Fibroblast of lung (primary cell): Measurements from ENCODE around the gene GFER.

ENCODE experiments used
- EZH2 ChIP-seq: IDR thresholded peaks from 2 replicates; pipeline ENCODE4 v1.5.1; 2012; ENCODE audit warnings: low read length, control low read depth, mild to moderate bottlenecking; ENCODE audit errors: missing control alignments
- TF ChIP-seq, protein P1 (sequence below), 2 donors: IDR thresholded peaks in 1 of 2; conservative IDR thresholded peaks in 1 of 2; 1 replicate in 1 of 2; 2 replicates in 1 of 2; pipeline ENCODE4 v1.5.1; 2011 to 2012; ENCODE audit warnings: low read length in 2 of 2, control low read depth in 1 of 2, inconsistent platforms in 1 of 2, low read depth in 1 of 2, mild to moderate bottlenecking in 1 of 2

DNA sequence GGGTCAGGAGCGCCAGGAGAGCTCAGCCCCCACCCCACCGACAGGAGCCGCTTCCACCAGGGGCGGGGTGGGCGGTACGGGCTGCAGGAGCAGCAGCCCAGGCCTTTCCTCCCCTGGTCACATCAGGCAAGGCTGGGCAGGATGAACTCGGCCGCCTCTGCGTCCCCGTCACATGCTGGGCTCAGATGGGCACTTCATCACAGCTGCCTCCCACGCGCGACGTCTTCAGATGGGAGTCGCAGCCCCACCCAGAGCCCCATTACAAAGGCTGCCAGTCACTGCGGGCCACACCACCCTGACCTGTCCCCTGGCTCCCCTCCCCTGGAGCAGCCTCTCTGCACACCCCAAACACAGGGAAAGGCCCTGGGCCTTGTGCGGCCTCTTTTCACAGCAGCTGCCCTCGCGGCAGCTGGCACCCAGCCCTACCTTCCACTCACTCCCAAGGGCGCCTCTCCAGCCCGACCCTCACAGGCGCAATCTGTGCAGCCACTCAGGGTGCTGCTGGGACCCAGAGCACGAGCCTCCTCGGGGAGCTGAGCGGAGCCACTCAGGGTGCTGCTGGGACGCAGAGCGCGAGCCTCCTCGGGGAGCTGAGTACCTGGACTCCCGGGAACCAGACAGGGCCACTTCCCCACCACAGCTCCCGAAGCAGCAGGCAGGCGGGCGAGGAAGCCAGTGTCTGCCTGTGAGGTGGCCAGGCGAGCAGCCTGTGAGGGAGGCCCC lies 21.0 kb downstream of the GFER start:
- TF ChIP-seq, protein P1, sequence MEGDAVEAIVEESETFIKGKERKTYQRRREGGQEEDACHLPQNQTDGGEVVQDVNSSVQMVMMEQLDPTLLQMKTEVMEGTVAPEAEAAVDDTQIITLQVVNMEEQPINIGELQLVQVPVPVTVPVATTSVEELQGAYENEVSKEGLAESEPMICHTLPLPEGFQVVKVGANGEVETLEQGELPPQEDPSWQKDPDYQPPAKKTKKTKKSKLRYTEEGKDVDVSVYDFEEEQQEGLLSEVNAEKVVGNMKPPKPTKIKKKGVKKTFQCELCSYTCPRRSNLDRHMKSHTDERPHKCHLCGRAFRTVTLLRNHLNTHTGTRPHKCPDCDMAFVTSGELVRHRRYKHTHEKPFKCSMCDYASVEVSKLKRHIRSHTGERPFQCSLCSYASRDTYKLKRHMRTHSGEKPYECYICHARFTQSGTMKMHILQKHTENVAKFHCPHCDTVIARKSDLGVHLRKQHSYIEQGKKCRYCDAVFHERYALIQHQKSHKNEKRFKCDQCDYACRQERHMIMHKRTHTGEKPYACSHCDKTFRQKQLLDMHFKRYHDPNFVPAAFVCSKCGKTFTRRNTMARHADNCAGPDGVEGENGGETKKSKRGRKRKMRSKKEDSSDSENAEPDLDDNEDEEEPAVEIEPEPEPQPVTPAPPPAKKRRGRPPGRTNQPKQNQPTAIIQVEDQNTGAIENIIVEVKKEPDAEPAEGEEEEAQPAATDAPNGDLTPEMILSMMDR (conservative IDR thresholded peaks at IDR 0.05 in 1 of 2, IDR thresholded peaks at IDR 0.05 in 1 of 2; ENCODE audit: low read depth in 1 of 2, low read length in 2 of 2), result no peak
- no peak for TF ChIP-seq EZH2
